Measurements from ENCODE around the gene NR6A1. TPM values are rescaled to one million over a fixed set of nuclear protein-coding genes. Genes with fewer than 3 reads are reported as not detected.

Gene NR6A1
- total RNA-seq, 6 donors from 2014 or later = 4.2 to 34.6 (median 8.2) TPM

GRCh38 chr9:124483481-124483880 is 287.6 kb downstream of the NR6A1 start:
- H3K36me3 ChIP-seq = no peaks in the 10 kb centered on the region
- no peak overlapping the region for H3K27ac ChIP-seq
- peaks cover 0 to 9% (median 0%) of the 10 kb centered on the region in 4 donors for H3K27me3 ChIP-seq
- H3K4me1 ChIP-seq = peaks cover 0 to 5% (median 0%) of the 10 kb centered on the region in 4 donors
- ATAC-seq (ENCODE audit: low FRiP score in 2 of 2) (no peak), DNase-seq (no peak)
- H3K9me3 ChIP-seq = no peaks in the 10 kb centered on the region
- 91 to 96% methylated on average over 7 to 9 of the region's 9 CpGs for WGBS, 2 donors
- TF ChIP-seq POLR2A (IDR thresholded peaks at IDR 0.05) = no peak
- TF ChIP-seq POLR2AphosphoS5 (IDR thresholded peaks at IDR 0.05) = no peak
- no peak for TF ChIP-seq EP300 (IDR thresholded peaks at IDR 0.05)
- no peak for TF ChIP-seq CTCF (IDR thresholded peaks at IDR 0.05)
- H3K4me3 ChIP-seq = no peak overlapping the region

- Histone ChIP-seq H3K27ac (no peak overlapping the region), H3K4me3 (no peak overlapping the region), H3K4me1 (peaks cover 2 to 11% (median 4%) of the 10 kb centered on the region in 4 donors), H3K36me3 (no peaks in the 10 kb centered on the region), H3K9me3 (no peaks in the 10 kb centered on the region), H3K27me3 (peaks cover 0 to 17% (median 5%) of the 10 kb centered on the region in 4 donors)
- ATAC-seq (ENCODE audit: low FRiP score in 2 of 2) = no peak
- DNase-seq = peak; percentile 58 to 81
- TF ChIP-seq POLR2A (IDR thresholded peaks at IDR 0.05) = no peak
- no peak for TF ChIP-seq CTCF (IDR thresholded peaks at IDR 0.05)
- no peak for TF ChIP-seq POLR2AphosphoS5 (IDR thresholded peaks at IDR 0.05)
- no peak for TF ChIP-seq EP300 (IDR thresholded peaks at IDR 0.05)
- 17 to 47% methylated on average over 2 to 22 of the region's 26 CpGs for WGBS, 2 donors
Observed at GRCh38 chr9:124482431-124483031, 288.6 kb downstream of the NR6A1 start.

GRCh38 chr9:124481115-124481514 is 290.0 kb downstream of the NR6A1 start:
- TF ChIP-seq POLR2AphosphoS5 (IDR thresholded peaks at IDR 0.05) (no peak), CTCF (IDR thresholded peaks at IDR 0.05) (no peak), POLR2A (IDR thresholded peaks at IDR 0.05) (no peak), EP300 (IDR thresholded peaks at IDR 0.05) (no peak)
- WGBS, 2 donors = 33 to 52% methylated on average over 8 to 17 of the region's 17 CpGs

GRCh38 chr9:124480621-124480981 is 290.5 kb downstream of the NR6A1 start:
- H3K9me3 ChIP-seq = no peaks in the 10 kb centered on the region
- H3K36me3 ChIP-seq = no peaks in the 10 kb centered on the region
- no peak for TF ChIP-seq POLR2AphosphoS5 (IDR thresholded peaks at IDR 0.05)
- TF ChIP-seq EP300 (IDR thresholded peaks at IDR 0.05) = no peak
- TF ChIP-seq CTCF (IDR thresholded peaks at IDR 0.05) = no peak
- no peak for TF ChIP-seq POLR2A (IDR thresholded peaks at IDR 0.05)
- no peak overlapping the region for H3K4me3 ChIP-seq
- DNase-seq = no peak
- no peak overlapping the region for H3K27ac ChIP-seq
- H3K27me3 ChIP-seq = peaks cover 0 to 17% (median 8%) of the 10 kb centered on the region in 4 donors
- H3K4me1 ChIP-seq = peaks cover 6 to 17% (median 8%) of the 10 kb centered on the region in 4 donors
- 31% methylated on average over 7 of the region's 7 CpGs; no CpG with 5 or more reads in 1 of the 2 donors for WGBS, 2 donors
- no peak for ATAC-seq (ENCODE audit: low FRiP score in 2 of 2)

More at GRCh38 chr9:124481115-124481514, 290.0 kb downstream of the NR6A1 start:
- Histone ChIP-seq H3K27me3 (peaks cover 0 to 17% (median 8%) of the 10 kb centered on the region in 4 donors), H3K27ac (no peak overlapping the region), H3K36me3 (no peaks in the 10 kb centered on the region), H3K4me3 (no peak overlapping the region), H3K9me3 (no peaks in the 10 kb centered on the region), H3K4me1 (peaks cover 6 to 17% (median 8%) of the 10 kb centered on the region in 4 donors)
- ATAC-seq (ENCODE audit: low FRiP score in 2 of 2) (no peak), DNase-seq (no peak)
